HG03108 (cell line): ENCODE measurements around the gene JPT2.
A peak's percentile ranks its signal among the peaks of the same experiment; 100 is the strongest.
"Not testable (repeated sequence)": the region's sequence is repeated elsewhere in the genome, so short reads cannot be mapped to it uniquely, and the experiment has no call there.

ENCODE experiments used
- ATAC-seq: cut with Tn5 transposase; IDR thresholded peaks from one replicate; pipeline ENCODE4 v1.9.1; 2021; ENCODE audit warnings: moderate library complexity; ENCODE audit not compliant: unreplicated experiment

The JPT2 gene

DNA sequence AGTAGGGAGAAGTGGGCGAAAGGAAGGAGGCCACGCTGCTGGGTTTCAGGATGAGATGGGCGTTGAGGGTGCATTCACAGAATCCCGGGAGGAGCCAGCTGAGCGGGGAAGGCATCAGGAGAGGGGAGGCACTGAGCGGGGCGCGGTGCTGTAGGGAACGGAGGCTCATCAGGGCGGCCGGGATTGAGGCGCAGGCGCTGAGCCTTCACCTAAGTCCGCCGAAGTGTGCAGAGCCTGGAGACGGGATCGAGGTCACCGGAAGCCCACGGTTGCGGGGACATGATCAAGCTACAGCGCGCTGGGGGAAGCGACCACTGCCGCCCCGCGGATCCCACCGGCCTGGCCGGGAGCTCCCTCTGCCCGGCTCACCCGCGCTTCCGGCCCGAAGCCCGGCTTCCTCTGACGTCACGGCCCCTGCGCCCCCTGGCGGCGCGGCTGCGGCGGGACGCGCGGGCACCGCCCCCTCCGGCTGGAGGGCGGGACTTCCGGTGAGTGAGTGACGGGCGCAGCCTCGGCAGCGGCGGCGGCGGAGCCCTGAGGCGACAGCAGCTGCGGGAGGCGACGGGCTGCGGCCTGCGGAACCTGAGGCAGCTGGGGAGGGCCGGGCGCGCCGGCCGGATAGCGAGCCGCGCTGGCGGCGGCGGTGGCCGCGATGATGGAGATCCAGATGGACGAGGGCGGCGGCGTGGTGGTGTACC is 27.8 kb downstream of the JPT2 start, which contains the start of gene MAPK8IP3:
Gene MAPK8IP3 (plus strand): TSS at position 508 of the 698 bp plus-strand sequence. CDS start 145 bp downstream, at position 653.
- ATAC-seq: peak; percentile 80

DNA sequence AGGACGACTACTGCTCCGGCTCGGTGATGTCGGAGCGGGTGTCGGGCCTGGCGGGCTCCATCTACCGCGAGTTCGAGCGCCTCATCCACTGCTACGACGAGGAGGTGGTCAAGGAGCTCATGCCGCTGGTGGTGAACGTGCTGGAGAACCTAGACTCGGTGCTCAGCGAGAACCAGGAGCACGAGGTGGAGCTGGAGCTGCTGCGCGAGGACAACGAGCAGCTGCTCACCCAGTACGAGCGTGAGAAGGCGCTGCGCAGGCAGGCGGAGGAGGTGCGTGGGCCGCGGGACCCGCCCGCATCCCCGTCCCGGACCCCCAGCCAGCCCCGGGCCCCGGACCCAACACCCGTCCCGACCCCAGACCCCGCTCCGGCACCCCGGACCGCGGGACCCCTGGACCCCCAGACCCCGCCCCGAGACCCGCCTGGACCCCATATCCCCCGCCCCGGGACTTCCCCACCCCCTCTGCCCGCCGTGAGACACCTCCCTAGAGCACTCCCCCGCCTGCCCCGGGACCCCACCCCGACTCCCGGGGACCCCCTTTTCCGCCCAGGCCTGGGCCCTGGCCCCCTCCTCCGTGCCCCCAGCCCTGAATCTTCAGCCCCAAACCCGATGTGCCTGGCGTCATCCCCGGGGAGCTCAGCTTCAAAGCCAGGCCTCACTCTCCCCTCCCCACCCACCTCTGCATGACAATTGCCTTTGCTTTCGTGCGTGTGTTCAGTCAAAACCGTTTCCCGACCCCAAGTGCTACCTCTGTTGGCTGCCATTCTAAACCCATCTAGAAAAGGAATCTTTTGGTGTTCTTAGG is 28.5 kb downstream of the JPT2 start:
- no peak for ATAC-seq

DNA sequence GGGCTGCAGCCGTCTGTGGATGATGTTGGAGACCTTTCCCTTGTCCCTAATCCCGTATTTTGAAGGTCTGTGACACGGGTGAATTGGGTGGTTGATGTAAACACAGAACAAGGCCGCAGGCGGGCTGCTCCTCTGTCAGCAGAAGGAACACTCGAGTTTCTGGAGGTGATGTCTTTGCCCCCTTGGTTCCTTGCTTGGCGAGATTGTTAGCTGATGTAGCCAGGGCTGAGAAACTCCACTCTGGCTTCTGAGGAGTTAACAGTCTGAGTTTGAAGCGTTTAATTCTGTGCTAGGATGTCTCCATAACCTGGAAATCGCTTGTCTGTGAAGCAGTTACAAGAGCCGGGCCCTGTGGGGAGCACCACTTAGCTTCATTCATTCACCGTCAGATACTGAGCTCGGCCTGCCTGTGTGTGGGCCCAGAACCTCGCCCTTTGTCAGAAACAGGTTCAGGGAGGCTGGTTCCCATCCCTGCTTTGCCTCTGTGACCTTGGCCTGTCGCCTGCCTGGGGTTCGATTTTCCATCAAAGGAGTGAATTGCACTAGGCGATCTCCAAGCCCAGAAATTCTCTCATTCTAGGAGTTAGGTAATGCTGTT is 29.2 kb downstream of the JPT2 start:
- no peak for ATAC-seq

DNA sequence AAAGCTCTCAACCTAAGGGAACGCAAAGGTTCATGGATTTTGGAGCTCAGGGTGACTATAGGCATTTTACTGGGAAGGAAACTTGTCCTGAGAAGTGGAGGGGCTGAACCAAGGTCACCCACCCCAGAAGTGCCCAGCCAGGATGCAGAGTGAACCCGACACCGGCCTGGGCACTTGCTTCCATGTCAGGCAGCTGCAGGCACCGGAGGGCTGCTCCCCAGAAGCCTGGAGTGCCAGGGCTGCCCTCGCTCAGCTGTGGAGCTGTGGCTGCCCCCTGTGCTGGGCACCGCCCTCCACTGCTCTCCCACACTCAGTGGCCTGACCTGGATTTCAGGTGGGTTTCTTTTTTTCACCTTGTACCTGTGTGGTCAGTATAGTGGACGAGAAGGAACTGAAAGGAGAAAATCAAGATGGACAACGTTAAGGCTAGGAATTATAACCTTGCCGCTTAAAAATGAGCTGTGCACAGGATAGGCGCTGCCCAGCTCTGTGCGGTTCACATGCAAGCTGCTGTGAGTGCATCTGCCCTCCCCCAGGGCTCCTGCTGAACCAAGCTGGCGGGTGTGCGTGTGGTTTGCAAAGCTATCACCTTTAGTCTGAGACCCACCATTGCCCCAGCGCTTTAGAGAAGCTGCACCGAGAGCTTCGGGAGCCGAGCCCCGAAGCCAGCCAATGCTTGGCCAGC is 30.1 kb downstream of the JPT2 start:
- ATAC-seq: no peak

DNA sequence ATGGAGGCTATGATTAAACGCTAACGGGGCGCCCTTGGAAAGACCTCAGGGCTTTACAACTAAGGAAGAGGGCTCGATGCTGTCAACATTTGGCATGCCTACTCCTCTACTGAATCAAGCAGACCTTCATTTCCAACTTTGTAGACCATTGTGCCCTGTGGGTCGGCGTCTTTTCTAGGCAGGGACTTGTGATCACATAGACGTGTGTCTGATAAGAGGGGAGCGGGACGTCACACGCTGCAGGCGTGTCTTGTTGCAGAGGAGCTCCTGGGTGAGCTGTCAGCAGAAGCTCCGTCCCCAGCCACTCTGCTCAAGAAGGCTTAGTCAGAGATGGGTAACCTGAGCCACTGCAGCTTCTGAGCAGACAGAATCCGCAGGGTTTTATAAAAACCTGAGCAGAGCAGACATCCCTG is 30.7 kb downstream of the JPT2 start:
- ATAC-seq: no peak

DNA sequence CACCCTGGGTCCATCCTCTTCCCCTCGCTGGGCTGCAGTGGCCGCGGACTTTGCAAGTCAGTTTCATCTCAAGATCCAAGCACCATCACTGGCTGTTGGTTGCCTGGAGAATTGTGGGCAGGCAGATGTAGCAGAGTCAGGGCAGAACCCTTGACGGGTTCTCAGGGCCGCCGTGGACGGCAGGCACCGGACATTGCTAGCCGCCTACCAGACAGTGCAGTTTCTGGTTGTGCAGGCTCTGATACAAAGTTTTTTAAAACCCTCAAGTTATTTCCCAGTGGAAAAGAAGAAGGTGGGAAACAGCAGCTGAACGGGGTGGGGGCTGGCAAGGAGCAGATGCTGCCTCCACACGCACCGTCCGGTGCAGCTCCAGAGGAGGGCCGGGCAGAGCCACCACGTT is 31.3 kb downstream of the JPT2 start:
- ATAC-seq: no peak

DNA sequence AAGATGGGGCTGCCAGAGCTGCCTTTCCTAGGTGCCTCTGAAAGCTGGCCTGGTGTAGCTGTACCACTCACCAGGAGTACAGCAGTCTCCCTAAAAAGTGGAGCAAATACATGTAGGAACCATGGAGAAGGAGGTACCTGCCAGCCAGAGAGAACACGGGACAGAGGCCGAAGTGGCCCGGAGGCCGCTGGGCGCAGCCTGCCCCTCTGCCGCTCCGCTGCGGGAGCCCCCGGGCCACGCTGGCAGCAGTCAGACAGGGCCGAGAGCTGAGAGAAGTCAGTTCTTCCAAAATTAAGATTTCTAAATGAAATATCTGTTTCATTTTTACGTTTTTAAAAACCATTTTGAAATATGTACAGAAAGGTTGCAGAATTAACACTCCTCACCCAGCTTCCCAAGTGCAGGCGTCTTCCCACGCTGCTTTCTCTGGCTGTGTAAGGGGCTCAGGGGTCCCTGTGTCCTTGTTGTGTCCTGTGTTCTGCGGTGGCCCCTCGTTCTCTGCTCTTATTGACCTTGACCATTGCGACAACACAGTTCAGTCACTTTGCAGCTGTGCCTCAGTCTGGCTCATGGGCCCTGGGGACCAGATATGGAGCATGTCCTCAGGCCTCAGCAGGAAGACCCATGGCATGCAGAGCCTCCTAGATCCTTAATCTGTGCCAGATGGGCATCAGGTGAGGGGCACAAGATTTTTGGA is 32.9 kb downstream of the JPT2 start:
- no peak for ATAC-seq

DNA sequence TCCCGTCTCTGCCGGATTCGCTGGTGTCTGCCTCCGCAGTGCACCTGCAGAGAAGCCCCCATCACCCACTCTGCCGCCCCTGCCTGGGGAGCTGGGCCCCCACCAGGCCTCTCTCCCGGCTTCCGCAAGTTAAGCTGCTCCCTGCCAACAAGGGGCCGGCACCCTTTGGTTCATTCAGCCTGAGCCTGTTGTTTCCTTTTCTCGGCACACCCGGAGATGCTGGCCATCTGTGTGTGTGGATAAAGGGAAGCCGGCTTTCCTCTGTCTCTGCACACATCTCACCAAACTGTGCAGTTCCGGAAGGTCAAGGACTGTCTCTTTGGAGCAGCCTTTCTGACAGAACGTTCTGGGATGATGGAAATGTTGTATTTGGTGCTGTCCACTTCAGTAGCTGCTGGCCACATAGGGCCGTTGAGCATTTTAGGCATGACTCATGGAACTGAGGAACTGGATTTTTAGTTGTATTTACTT is 34.7 kb downstream of the JPT2 start:
- no peak for ATAC-seq

DNA sequence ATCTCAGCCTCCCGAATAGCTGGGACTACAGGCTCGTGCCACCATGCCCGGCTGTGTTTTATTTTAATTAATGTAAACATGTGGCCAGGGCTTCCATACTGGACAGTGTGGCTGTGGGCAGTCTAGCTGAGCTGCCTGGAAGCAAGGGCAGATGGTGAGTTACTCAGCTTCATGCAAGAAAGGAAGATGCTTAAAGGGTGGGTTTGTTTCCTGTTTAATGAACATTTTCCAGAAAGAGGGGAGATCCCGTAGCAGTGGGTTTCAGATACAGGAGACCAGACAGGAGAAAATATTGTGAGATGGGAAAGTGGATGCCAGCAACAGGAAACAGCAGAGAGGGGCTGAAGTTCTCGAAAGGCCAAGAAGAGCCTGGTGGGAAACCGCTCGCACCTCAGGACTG is 35.3 kb downstream of the JPT2 start:
- no peak for ATAC-seq

DNA sequence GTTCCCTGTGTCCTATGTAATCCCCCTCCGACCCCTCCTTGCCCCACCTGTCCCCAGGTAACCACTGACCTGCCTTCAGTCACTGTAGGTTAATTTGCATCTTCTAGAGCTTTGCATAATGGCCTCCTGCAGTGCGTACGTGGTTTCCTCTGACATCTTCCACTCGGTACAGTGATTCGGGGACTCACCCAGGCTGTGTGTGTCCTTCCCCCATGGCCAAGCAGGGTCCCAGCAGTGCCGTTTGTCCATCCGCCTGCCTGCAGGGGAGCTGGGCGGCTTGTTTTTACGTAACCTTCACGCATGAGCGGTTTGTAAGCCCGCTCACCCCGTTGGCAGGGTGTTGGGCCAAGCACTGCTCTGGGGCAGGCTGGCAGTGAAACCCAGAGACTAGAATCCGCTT is 35.9 kb downstream of the JPT2 start:
- ATAC-seq: peak; percentile 64

DNA sequence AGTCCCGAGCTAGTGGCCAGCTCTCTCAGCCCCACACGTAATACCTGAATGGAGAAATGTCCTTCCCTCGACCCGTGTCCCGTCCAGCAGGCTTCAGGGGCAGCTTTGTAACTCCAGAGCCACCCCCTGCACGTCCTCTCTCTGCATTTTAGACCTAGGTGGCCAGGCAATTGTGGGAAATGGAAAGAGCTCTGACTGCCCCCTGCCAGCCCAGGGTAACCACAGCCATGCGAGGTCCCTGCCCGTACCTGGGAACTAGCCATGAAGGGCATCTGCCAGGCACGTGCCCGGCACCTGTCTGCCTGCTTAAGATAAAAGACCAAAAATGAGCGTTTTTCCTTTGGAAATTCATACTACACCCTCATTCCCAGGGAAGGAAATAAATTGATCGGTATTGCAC is 37.1 kb downstream of the JPT2 start:
- ATAC-seq: no peak

DNA sequence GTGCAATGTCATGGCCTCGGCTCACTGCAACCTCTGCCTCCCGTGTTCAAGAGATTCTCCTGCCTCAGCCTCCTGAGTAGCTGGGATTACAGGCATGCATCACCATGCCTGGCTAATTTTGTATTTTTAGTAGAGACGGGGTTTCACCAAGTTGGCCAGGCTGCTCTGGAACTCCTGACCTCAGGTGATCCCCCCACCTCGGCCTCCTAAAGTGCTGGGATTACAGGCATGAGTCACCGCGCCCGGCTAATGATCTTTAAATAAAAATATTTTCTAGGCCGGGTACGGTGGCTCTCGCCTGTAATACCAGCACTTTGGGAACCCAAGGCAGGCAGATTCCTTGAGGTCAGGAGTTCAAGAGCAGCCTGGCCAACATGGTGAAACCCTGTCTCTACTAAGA is 40.2 kb downstream of the JPT2 start:
- not testable (repeated sequence) for ATAC-seq

DNA sequence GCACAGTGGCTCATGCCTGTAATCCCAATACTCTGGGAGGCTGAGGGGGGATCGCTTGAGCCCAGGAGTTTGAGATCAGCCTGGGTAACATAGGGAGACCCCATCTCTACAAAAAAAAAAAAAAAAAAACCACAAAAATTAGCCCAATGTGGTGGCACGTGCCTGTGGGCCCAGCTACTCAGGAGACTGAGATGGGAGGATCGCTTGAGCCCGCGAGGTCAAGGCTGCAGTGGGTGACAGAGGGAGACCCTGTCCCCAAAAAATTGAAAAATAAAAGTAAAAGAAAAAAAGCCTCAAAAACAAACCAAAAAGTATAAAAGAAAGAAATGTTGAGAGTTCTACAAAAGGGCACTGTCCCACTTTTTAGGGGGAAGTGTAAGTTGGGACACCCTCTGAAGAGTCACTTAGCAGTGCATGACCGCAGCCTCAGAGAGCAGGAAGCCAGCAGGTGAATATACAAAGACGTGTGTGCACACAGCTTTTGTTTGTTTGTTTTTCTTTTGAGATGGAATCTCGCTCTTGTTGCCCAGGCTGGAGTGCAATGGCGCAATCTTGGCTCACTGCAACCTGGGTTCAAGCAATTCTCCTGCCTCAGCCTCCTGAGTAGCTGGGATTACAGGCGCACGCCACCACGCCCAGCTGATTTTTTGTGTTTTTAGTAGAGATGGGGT is 41.6 kb downstream of the JPT2 start:
- ATAC-seq: not testable (repeated sequence)

DNA sequence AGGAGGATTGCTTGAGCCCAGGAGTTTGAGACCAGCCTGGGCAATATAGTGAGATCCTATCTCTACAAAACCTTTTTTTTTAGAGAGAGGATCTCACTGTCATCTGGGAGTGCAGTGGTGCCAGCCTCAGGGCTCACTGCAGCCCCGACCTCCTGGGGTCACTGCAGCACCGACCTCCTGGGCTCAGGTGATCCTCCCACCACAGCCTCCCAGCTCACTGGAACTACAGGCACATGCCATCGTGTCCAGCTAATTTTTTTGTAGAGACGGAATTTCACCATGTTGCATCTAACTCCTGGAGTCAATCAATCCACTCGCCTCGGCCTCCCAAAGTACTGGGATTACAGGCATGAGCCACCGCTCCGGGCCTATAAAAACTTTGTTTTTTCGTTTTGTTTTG is 43.3 kb downstream of the JPT2 start:
- ATAC-seq: no peak

DNA sequence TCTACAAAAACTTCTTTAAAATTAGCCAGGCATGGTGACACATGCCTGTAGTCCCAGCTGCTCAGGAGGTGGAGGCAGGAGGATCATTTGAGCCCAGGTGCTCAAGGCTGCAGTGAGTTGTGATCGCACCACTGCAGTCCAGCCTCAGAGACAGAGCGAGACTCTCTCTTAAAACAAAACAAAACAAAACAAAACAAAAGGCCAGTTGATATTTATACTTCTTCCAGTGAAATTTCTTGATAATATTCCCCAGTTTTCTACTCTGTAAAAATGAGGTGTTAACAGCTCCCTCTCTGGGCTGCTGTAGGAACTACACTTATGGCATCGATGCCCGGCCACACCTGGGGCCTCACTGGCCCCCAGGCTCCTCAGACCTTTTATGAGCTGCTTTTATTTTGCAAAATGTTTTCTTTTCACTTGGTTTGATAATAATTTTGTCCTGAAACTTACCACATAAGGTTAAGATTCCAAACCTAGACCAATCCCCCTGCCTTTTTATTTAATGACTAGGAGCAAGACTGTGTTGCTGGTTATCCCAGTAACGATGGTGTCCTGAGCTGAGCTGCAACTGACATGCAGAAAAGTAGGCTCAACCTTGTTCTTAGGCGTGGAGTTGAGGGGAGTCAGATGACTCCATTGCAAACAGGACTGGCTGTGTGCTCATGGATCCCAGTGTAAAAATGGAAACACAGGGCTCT is 45.5 kb downstream of the JPT2 start:
- no peak for ATAC-seq

DNA sequence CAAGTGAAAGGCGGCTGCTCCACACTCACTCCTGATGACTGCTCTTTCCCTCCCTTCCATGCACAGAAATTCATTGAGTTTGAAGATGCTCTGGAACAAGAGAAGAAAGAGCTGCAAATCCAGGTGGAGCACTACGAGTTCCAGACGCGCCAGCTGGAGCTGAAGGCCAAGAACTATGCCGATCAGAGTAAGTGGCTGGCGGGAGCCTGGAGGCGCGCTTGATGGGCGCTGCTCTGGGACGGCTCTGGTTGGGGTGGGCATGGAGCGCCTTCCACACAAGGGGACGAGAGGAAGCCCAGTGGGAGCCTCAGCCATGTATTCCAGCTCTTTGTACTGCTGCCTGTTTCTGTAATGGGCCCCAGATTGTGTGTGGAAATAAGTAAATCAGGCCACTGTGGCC is 46.4 kb downstream of the JPT2 start:
- no peak for ATAC-seq

DNA sequence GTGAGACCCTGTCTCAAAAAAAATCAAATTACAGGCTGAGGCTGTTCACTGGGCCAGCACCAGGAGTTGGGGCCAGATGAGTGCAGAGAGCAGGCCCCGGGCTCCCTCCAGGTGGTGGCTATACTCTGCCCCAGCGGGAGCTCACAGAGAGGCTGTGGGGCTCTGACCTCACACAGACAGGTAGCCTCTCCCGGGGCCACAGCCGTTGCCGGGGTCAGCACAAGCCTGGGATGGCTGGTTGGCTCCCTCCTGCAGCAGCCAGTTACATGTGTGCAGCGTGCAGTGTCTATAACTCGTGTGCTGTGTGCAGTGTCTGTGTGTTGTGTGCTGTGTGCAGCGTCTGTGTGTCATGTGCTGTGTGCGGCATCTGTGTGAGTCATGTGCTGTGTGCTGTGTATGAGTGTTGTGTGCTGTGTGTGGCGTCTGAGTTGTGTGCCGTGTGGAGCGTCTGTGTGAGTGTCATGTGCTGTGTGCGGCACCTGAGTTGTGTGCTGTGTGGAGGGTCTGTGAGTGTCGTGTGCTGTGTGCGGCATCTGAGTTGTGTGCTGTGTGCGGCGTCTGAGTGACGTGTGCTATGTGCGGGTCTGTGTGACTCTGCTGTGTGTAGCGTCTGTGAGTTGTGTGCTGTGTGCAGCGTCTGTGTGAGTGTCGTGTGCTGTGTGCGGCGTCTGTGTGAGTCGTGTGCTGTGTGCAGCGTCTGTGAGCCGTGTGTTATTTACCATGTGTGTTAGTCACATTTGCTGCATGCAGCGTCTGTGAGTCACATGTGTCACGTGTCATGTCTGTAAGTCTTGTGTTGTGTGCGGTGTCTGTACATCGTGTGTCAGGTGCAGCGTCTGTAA is 48.8 kb downstream of the JPT2 start:
- ATAC-seq: no peak
